ENCODE data around the gene BCKDHB.

BCKDHB gene

GRCh38 chr6:80333342-80333741 is 226.9 kb downstream of the BCKDHB start:
- Histone ChIP-seq H2BK15ac (replicated peaks; ENCODE audit: low read depth) (no peak overlapping the region), H3K79me1 (ENCODE audit: low read length) (no peaks in the 10 kb centered on the region), H3K79me2 (ENCODE audit: control insufficient read depth, insufficient read depth, low read length) (no peaks in the 10 kb centered on the region), H3K27me3 (ENCODE audit: insufficient read depth, low read length, poor library complexity) (no peaks in the 10 kb centered on the region), H3K18ac (ENCODE audit: low read length) (no peak overlapping the region), H3K4me1 (ENCODE audit: control insufficient read depth, low read depth, low read length) (peaks cover 2% of the 10 kb centered on the region), H3K23ac (ENCODE audit: low read length) (no peak overlapping the region), H4K5ac (ENCODE audit: low read length) (no peak overlapping the region), H3K4ac (ENCODE audit: low read depth, low read length) (no peak overlapping the region), H2BK120ac (ENCODE audit: low read depth, low read length) (no peak overlapping the region), H3K9ac (ENCODE audit: low read length) (no peak overlapping the region), H3K4me3 (ENCODE audit: low read length) (no peak overlapping the region), H3K4me2 (ENCODE audit: low read length) (no peak overlapping the region), H3K36me3 (ENCODE audit: control insufficient read depth, insufficient read depth, low read length) (no peaks in the 10 kb centered on the region), H2BK5ac (ENCODE audit: low read length) (no peak overlapping the region), H4K8ac (ENCODE audit: low read depth, low read length) (no peak overlapping the region), H3K56ac (ENCODE audit: low read length) (no peak overlapping the region), H3K27ac (ENCODE audit: low read depth, low read length) (no peak overlapping the region), H2AK5ac (ENCODE audit: low read length) (no peak overlapping the region)
- DNase-seq = no peak
- WGBS (ENCODE audit: extremely low coverage, insufficient coverage, low lambda C conversion rate) = no CpG with 5 or more reads among the region's 3 CpGs

DNA sequence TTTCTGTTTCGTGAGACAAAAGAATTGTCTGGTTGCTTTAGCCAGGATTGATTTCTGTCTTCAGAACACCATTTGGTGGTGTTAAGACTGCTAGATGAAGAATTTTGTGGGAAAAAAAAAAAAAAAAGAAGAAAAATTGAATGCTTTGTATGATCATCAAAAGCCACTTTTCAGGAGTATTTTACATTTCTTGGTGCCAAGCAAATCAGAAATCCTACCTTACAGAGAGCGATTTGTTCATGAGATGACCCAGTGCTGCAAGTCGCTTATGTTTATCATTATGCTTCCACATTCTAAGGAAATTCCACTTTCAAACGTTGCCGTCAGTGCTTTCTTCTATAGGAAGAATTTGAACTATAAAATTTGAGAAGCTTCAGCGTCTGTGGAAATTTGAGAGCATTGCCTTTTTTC is 228.7 kb downstream of the BCKDHB start:
- Histone ChIP-seq H3K79me1 (ENCODE audit: low read length) (no peaks in the 10 kb centered on the region), H3K4ac (ENCODE audit: low read depth, low read length) (no peak overlapping the region), H4K5ac (ENCODE audit: low read length) (no peak overlapping the region), H3K4me2 (ENCODE audit: low read length) (no peak overlapping the region), H3K18ac (ENCODE audit: low read length) (no peak overlapping the region), H2BK120ac (ENCODE audit: low read depth, low read length) (no peak overlapping the region), H3K4me1 (ENCODE audit: control insufficient read depth, low read depth, low read length) (peaks cover 2% of the 10 kb centered on the region), H3K79me2 (ENCODE audit: control insufficient read depth, insufficient read depth, low read length) (no peaks in the 10 kb centered on the region), H3K36me3 (ENCODE audit: control insufficient read depth, insufficient read depth, low read length) (no peaks in the 10 kb centered on the region), H3K23ac (ENCODE audit: low read length) (no peak overlapping the region), H3K4me3 (ENCODE audit: low read length) (no peak overlapping the region), H3K27me3 (ENCODE audit: insufficient read depth, low read length, poor library complexity) (no peaks in the 10 kb centered on the region), H2AK5ac (ENCODE audit: low read length) (no peak overlapping the region), H2BK5ac (ENCODE audit: low read length) (no peak overlapping the region), H3K56ac (ENCODE audit: low read length) (no peak overlapping the region), H3K9ac (ENCODE audit: low read length) (no peak overlapping the region), H3K27ac (ENCODE audit: low read depth, low read length) (no peak overlapping the region), H2BK15ac (replicated peaks; ENCODE audit: low read depth) (no peak overlapping the region), H4K8ac (ENCODE audit: low read depth, low read length) (no peak overlapping the region)
- no peak for DNase-seq
- WGBS (ENCODE audit: extremely low coverage, insufficient coverage, low lambda C conversion rate) = no CpG with 5 or more reads among the region's 6 CpGs

DNA sequence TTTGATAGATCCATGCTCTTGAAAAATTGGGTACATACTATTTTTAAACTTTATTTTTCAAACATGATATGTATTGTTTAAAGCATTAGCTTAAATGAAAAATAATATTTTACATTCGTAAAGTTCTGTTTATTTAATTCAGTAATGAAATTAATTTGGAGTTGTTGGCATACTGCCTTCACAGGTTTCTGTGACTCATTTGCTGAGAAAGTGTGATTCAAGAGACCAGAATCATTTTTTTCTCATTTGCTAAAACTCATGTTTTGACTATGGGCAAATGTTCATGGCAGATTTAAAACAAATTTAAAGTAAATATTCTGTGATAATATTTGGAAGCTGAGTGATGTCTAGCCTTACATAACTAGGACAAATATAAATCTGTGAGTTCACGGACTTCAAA is 230.4 kb downstream of the BCKDHB start:
- WGBS (ENCODE audit: extremely low coverage, insufficient coverage, low lambda C conversion rate) = no CpG with 5 or more reads among the region's 2 CpGs
- Histone ChIP-seq H3K9ac (ENCODE audit: low read length) (no peak overlapping the region), H3K4me3 (ENCODE audit: low read length) (no peak overlapping the region), H2BK15ac (replicated peaks; ENCODE audit: low read depth) (no peak overlapping the region), H2BK120ac (ENCODE audit: low read depth, low read length) (no peak overlapping the region), H2AK5ac (ENCODE audit: low read length) (no peak overlapping the region), H4K5ac (ENCODE audit: low read length) (no peak overlapping the region), H3K79me2 (ENCODE audit: control insufficient read depth, insufficient read depth, low read length) (no peaks in the 10 kb centered on the region), H3K27me3 (ENCODE audit: insufficient read depth, low read length, poor library complexity) (no peaks in the 10 kb centered on the region), H3K4me2 (ENCODE audit: low read length) (no peak overlapping the region), H3K27ac (ENCODE audit: low read depth, low read length) (no peak overlapping the region), H3K23ac (ENCODE audit: low read length) (no peak overlapping the region), H3K36me3 (ENCODE audit: control insufficient read depth, insufficient read depth, low read length) (no peaks in the 10 kb centered on the region), H3K4ac (ENCODE audit: low read depth, low read length) (no peak overlapping the region), H3K18ac (ENCODE audit: low read length) (no peak overlapping the region), H3K4me1 (ENCODE audit: control insufficient read depth, low read depth, low read length) (peaks cover 2% of the 10 kb centered on the region), H3K56ac (ENCODE audit: low read length) (no peak overlapping the region), H2BK5ac (ENCODE audit: low read length) (no peak overlapping the region), H4K8ac (ENCODE audit: low read depth, low read length) (no peak overlapping the region), H3K79me1 (ENCODE audit: low read length) (no peaks in the 10 kb centered on the region)
- no peak for DNase-seq

GRCh38 chr6:80338201-80338836 is 231.8 kb downstream of the BCKDHB start:
- no peaks in the 10 kb centered on the region for H3K79me2 ChIP-seq (ENCODE audit: control insufficient read depth, insufficient read depth, low read length)
- H2AK5ac ChIP-seq (ENCODE audit: low read length) = no peak overlapping the region
- H3K23ac ChIP-seq (ENCODE audit: low read length) = no peak overlapping the region
- H3K4me2 ChIP-seq (ENCODE audit: low read length) = no peak overlapping the region
- no peak overlapping the region for H3K27ac ChIP-seq (ENCODE audit: low read depth, low read length)
- H3K4me3 ChIP-seq (ENCODE audit: low read length) = no peak overlapping the region
- no peaks in the 10 kb centered on the region for H3K27me3 ChIP-seq (ENCODE audit: insufficient read depth, low read length, poor library complexity)
- H3K4me1 ChIP-seq (ENCODE audit: control insufficient read depth, low read depth, low read length) = no peaks in the 10 kb centered on the region
- H3K56ac ChIP-seq (ENCODE audit: low read length) = no peak overlapping the region
- no peak overlapping the region for H2BK120ac ChIP-seq (ENCODE audit: low read depth, low read length)
- no peak overlapping the region for H3K9ac ChIP-seq (ENCODE audit: low read length)
- no peak overlapping the region for H2BK5ac ChIP-seq (ENCODE audit: low read length)
- H4K5ac ChIP-seq (ENCODE audit: low read length) = no peak overlapping the region
- H3K79me1 ChIP-seq (ENCODE audit: low read length) = no peaks in the 10 kb centered on the region
- DNase-seq = peak; percentile 83
- H3K4ac ChIP-seq (ENCODE audit: low read depth, low read length) = no peak overlapping the region
- H3K18ac ChIP-seq (ENCODE audit: low read length) = no peak overlapping the region
- WGBS (ENCODE audit: extremely low coverage, insufficient coverage, low lambda C conversion rate) = no CpG with 5 or more reads among the region's 12 CpGs
- H2BK15ac ChIP-seq (replicated peaks; ENCODE audit: low read depth) = no peak overlapping the region
- H3K36me3 ChIP-seq (ENCODE audit: control insufficient read depth, insufficient read depth, low read length) = no peaks in the 10 kb centered on the region
- no peak overlapping the region for H4K8ac ChIP-seq (ENCODE audit: low read depth, low read length)

GRCh38 chr6:80339421-80339820 is 232.9 kb downstream of the BCKDHB start:
- Histone ChIP-seq H3K9ac (ENCODE audit: low read length) (no peak overlapping the region), H3K23ac (ENCODE audit: low read length) (no peak overlapping the region), H3K4ac (ENCODE audit: low read depth, low read length) (no peak overlapping the region), H3K56ac (ENCODE audit: low read length) (no peak overlapping the region), H3K27me3 (ENCODE audit: insufficient read depth, low read length, poor library complexity) (no peaks in the 10 kb centered on the region), H2BK120ac (ENCODE audit: low read depth, low read length) (no peak overlapping the region), H3K27ac (ENCODE audit: low read depth, low read length) (no peak overlapping the region), H3K4me2 (ENCODE audit: low read length) (no peak overlapping the region), H2AK5ac (ENCODE audit: low read length) (no peak overlapping the region), H3K36me3 (ENCODE audit: control insufficient read depth, insufficient read depth, low read length) (no peaks in the 10 kb centered on the region), H3K4me1 (ENCODE audit: control insufficient read depth, low read depth, low read length) (no peaks in the 10 kb centered on the region), H4K8ac (ENCODE audit: low read depth, low read length) (no peak overlapping the region), H3K79me1 (ENCODE audit: low read length) (no peaks in the 10 kb centered on the region), H3K79me2 (ENCODE audit: control insufficient read depth, insufficient read depth, low read length) (no peaks in the 10 kb centered on the region), H3K18ac (ENCODE audit: low read length) (no peak overlapping the region), H3K4me3 (ENCODE audit: low read length) (no peak overlapping the region), H2BK15ac (replicated peaks; ENCODE audit: low read depth) (no peak overlapping the region), H4K5ac (ENCODE audit: low read length) (no peak overlapping the region), H2BK5ac (ENCODE audit: low read length) (no peak overlapping the region)
- no peak for DNase-seq

- no peak overlapping the region for H2BK120ac ChIP-seq (ENCODE audit: low read depth, low read length)
- H3K4me3 ChIP-seq (ENCODE audit: low read length) = no peak overlapping the region
- no peak overlapping the region for H3K23ac ChIP-seq (ENCODE audit: low read length)
- H3K36me3 ChIP-seq (ENCODE audit: control insufficient read depth, insufficient read depth, low read length) = no peaks in the 10 kb centered on the region
- no peak overlapping the region for H3K18ac ChIP-seq (ENCODE audit: low read length)
- no peak overlapping the region for H2BK5ac ChIP-seq (ENCODE audit: low read length)
- H3K27me3 ChIP-seq (ENCODE audit: insufficient read depth, low read length, poor library complexity) = no peaks in the 10 kb centered on the region
- no peaks in the 10 kb centered on the region for H3K79me1 ChIP-seq (ENCODE audit: low read length)
- no peak overlapping the region for H3K9ac ChIP-seq (ENCODE audit: low read length)
- DNase-seq = no peak
- no peak overlapping the region for H3K56ac ChIP-seq (ENCODE audit: low read length)
- no peak overlapping the region for H4K5ac ChIP-seq (ENCODE audit: low read length)
- H3K27ac ChIP-seq (ENCODE audit: low read depth, low read length) = no peak overlapping the region
- H4K8ac ChIP-seq (ENCODE audit: low read depth, low read length) = no peak overlapping the region
- no peaks in the 10 kb centered on the region for H3K4me1 ChIP-seq (ENCODE audit: control insufficient read depth, low read depth, low read length)
- H3K79me2 ChIP-seq (ENCODE audit: control insufficient read depth, insufficient read depth, low read length) = no peaks in the 10 kb centered on the region
- no peak overlapping the region for H2BK15ac ChIP-seq (replicated peaks; ENCODE audit: low read depth)
- WGBS (ENCODE audit: extremely low coverage, insufficient coverage, low lambda C conversion rate) = no CpG with 5 or more reads among the region's 4 CpGs
- H2AK5ac ChIP-seq (ENCODE audit: low read length) = no peak overlapping the region
- H3K4ac ChIP-seq (ENCODE audit: low read depth, low read length) = no peak overlapping the region
- no peak overlapping the region for H3K4me2 ChIP-seq (ENCODE audit: low read length)
Measured at GRCh38 chr6:80340280-80340679, 233.8 kb downstream of the BCKDHB start.

Measured in mesendoderm (in vitro differentiated cells).